NCI-H2107 treated with DMSO at 0.1 percent for 48 hours (cell line): ENCODE results near the gene GSE1.

Experiments
- DNase-seq: peaks from one replicate; lab custom pipeline; 2025; ENCODE audit not compliant: unreplicated experiment; lab: John Stamatoyannopoulos, UW

The GSE1 gene

GRCh38 chr16:85696781-85697180, 83.7 kb downstream of the GSE1 start:
- no peak for DNase-seq

- no peak for DNase-seq
Observed at GRCh38 chr16:85697431-85697830, 84.3 kb downstream of the GSE1 start.

GRCh38 chr16:85698459-85698891, 85.4 kb downstream of the GSE1 start:
- DNase-seq: no peak

- DNase-seq: no peak
Observed at GRCh38 chr16:85698935-85699558, 85.9 kb downstream of the GSE1 start.

GRCh38 chr16:85699628-85700027, 86.5 kb downstream of the GSE1 start:
- no peak for DNase-seq

GRCh38 chr16:85704011-85704410, 90.9 kb downstream of the GSE1 start:
- DNase-seq: no peak

- no peak for DNase-seq
Observed at GRCh38 chr16:85704900-85705846, 92.1 kb downstream of the GSE1 start.

GRCh38 chr16:85706449-85707034, 93.4 kb downstream of the GSE1 start:
- no peak for DNase-seq

GRCh38 chr16:85707528-85708095, 94.5 kb downstream of the GSE1 start:
- peak; percentile 44 for DNase-seq

GRCh38 chr16:85708338-85708737, 95.2 kb downstream of the GSE1 start:
- DNase-seq: no peak

- peak; percentile 13 for DNase-seq
Observed at GRCh38 chr16:85709766-85710585, 96.9 kb downstream of the GSE1 start.

GRCh38 chr16:85710732-85711131, 97.6 kb downstream of the GSE1 start:
- peak; percentile 66 for DNase-seq

- no peak for DNase-seq
Observed at GRCh38 chr16:85711982-85712587, 99.0 kb downstream of the GSE1 start.

- no peak for DNase-seq
Observed at GRCh38 chr16:85712801-85713200, 99.7 kb downstream of the GSE1 start.

- DNase-seq: peak; percentile 83
Observed at GRCh38 chr16:85715169-85716021, 102.3 kb downstream of the GSE1 start.

GRCh38 chr16:85716022-85716679, 103.0 kb downstream of the GSE1 start:
- no peak for DNase-seq

GRCh38 chr16:85716680-85717038, 103.5 kb downstream of the GSE1 start:
- DNase-seq: no peak

GRCh38 chr16:85717393-85718152, 104.5 kb downstream of the GSE1 start:
- peak; percentile 43 for DNase-seq
